WERI-Rb-1 (cell line): Measurements from ENCODE around the gene UBC.

ENCODE experiments used
- DNase-seq: peaks from one replicate; pipeline ENCODE4 v3.0.0-alpha.2; 2020
- H3K27ac ChIP-seq: fragments of 250-450 bp; sonication (Bioruptor Pico); 2 replicates; pipeline ENCODE4 v1.5.1; 2020; ENCODE audit warnings: mild to moderate bottlenecking, moderate library complexity
- H3K27me3 ChIP-seq: fragments of 250-450 bp; sonication (Bioruptor Pico); 2 replicates; pipeline ENCODE4 v1.5.1; 2021; ENCODE audit warnings: mild to moderate bottlenecking, low read depth, moderate library complexity; ENCODE audit not compliant: insufficient read depth, severe bottlenecking
- H3K36me3 ChIP-seq: fragments of 250-450 bp; sonication (Bioruptor Pico); 2 replicates; pipeline ENCODE4 v1.5.1; 2020; ENCODE audit warnings: mild to moderate bottlenecking, moderate library complexity
- H3K4me3 ChIP-seq: 2 replicates; pipeline ENCODE4 v1.5.1; 2011; ENCODE audit warnings: low read depth, mild to moderate bottlenecking, control low read depth, low read length
- H3K9me3 ChIP-seq: fragments of 250-450 bp; sonication (Bioruptor Pico); 2 replicates; pipeline ENCODE4 v1.5.1; 2021; ENCODE audit warnings: mild to moderate bottlenecking, moderate library complexity; ENCODE audit not compliant: severe bottlenecking
- TF ChIP-seq, protein P1 (sequence below): IDR thresholded peaks from 2 replicates; pipeline ENCODE4 v1.5.1; 2011; ENCODE audit warnings: low read depth, mild to moderate bottlenecking, control low read depth, inconsistent platforms, low read length

UBC gene

DNA sequence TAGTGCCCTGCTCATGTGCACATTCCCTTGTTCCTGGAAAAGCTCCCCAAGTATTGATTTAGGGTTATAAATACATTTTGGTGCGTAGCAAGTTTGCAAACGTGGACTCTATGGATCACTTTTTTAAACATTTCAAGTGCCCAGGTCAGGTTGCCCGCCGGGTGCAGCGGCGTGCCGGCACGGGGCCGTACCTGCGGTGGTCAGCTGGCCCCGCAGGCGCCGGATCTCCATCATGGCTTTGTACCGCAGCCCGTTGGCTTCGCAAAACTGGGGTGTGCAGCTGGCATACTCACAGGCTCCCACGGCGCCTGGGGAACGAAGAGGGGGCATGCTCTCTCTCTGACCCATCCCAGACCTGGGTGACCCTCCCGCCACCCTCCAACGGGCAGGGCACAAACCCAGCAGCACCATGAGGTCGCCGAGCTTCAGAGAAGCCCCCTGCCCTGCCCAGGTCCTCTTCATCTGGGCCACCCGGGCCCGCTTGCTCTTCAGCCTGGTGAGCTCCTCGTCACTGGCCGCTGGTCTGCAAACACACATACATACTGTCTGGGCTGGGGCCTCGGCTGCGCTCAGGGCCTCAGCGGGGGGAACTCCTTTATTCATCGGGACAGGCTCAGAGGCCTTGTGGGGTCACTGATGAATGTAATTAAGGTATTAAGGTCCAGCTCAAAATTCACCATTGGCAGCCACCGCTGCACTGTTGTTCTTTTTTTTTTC is 39.4 kb upstream of the UBC start:
- H3K36me3 ChIP-seq = peaks cover 24% of the 10 kb centered on the region
- TF ChIP-seq, protein P1, sequence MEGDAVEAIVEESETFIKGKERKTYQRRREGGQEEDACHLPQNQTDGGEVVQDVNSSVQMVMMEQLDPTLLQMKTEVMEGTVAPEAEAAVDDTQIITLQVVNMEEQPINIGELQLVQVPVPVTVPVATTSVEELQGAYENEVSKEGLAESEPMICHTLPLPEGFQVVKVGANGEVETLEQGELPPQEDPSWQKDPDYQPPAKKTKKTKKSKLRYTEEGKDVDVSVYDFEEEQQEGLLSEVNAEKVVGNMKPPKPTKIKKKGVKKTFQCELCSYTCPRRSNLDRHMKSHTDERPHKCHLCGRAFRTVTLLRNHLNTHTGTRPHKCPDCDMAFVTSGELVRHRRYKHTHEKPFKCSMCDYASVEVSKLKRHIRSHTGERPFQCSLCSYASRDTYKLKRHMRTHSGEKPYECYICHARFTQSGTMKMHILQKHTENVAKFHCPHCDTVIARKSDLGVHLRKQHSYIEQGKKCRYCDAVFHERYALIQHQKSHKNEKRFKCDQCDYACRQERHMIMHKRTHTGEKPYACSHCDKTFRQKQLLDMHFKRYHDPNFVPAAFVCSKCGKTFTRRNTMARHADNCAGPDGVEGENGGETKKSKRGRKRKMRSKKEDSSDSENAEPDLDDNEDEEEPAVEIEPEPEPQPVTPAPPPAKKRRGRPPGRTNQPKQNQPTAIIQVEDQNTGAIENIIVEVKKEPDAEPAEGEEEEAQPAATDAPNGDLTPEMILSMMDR = no peak
- no peak overlapping the region for H3K4me3 ChIP-seq
- H3K27ac ChIP-seq = no peak overlapping the region
- H3K9me3 ChIP-seq = no peaks in the 10 kb centered on the region
- H3K27me3 ChIP-seq = no peaks in the 10 kb centered on the region
- DNase-seq = no peak

DNA sequence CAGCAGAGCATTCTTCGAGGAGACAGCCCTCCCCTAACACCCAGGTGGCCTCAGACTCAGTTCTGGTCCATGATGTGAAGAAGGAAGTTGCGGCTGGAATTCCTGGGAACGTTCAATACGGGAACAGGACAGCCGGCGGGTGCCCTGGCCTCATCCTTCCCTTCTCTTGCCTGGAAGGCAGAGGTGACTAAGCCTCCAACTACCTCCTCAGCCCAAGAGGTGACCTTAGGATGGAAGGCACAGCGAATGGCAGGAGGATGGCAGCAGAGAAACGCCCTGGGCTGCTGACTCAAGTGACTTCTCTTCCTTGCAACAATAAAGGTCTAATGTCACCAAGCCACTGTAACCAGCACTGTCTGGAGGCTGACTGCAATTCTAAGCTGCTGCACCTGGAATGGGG is 38.4 kb upstream of the UBC start:
- H3K36me3 ChIP-seq = peaks cover 24% of the 10 kb centered on the region
- H3K27me3 ChIP-seq = no peaks in the 10 kb centered on the region
- TF ChIP-seq, protein P1 = no peak
- no peak overlapping the region for H3K4me3 ChIP-seq
- no peaks in the 10 kb centered on the region for H3K9me3 ChIP-seq
- DNase-seq = no peak
- no peak overlapping the region for H3K27ac ChIP-seq

- Histone ChIP-seq H3K4me3 (no peak overlapping the region), H3K27me3 (no peaks in the 10 kb centered on the region), H3K27ac (no peak overlapping the region), H3K36me3 (peaks cover 24% of the 10 kb centered on the region), H3K9me3 (no peaks in the 10 kb centered on the region)
- TF ChIP-seq, protein P1 = no peak
- no peak for DNase-seq
These were observed 37.8 kb upstream of the UBC start for GRCh38 chr12:124952295-124952694.

- Histone ChIP-seq H3K36me3 (peaks cover 20% of the 10 kb centered on the region), H3K27me3 (no peaks in the 10 kb centered on the region), H3K9me3 (no peaks in the 10 kb centered on the region), H3K4me3 (no peak overlapping the region), H3K27ac (no peak overlapping the region)
- no peak for DNase-seq
- TF ChIP-seq, protein P1 = no peak
These were observed 35.6 kb upstream of the UBC start for GRCh38 chr12:124949779-124950728.

GRCh38 chr12:124949066-124949465 is 34.6 kb upstream of the UBC start:
- Histone ChIP-seq H3K4me3 (no peak overlapping the region), H3K9me3 (no peaks in the 10 kb centered on the region), H3K36me3 (peaks cover 14% of the 10 kb centered on the region; the same call in 1 of the 2 replicates), H3K27ac (no peak overlapping the region), H3K27me3 (no peaks in the 10 kb centered on the region)
- TF ChIP-seq, protein P1 = no peak
- DNase-seq = no peak
